NCI-H1436 (cell line): Measurements from ENCODE around the gene AP2M1.
"Not testable (repeated sequence)": the region's sequence is repeated elsewhere in the genome, so short reads cannot be mapped to it uniquely, and the experiment has no call there.

Source experiments
- DNase-seq: peaks from one replicate; lab custom pipeline; 2025; lab: John Stamatoyannopoulos, UW

Gene AP2M1

GRCh38 chr3:184174646-184175492 lies at the start of gene AP2M1:
AP2M1 (plus strand) TSS chr3:184174855; CDS start chr3:184176994, 2,139 bp downstream.
- peak; percentile 99 for DNase-seq

DNA sequence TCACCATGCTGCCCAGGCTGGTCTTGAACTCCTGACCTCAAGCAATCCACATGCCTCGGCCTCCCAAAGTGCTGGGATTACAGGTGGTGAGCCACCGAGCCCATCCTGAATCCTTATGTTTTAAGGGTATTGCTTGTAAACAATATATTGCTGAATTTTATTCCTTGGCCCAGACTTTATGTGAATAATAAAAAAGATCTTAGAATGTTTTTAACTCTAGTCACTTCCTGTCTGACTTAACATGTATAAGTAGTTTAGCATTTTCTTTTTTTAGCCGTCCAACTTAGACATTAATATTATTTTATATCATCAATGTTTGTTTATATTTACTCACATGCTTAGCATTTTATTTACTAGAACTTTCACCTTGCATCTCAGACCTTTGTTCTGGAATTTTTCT lies 48.6 kb upstream of the AP2M1 start:
- DNase-seq = no peak

GRCh38 chr3:184129012-184129411 lies 45.6 kb upstream of the AP2M1 start:
- DNase-seq = no peak

GRCh38 chr3:184132945-184133344 lies 41.7 kb upstream of the AP2M1 start:
- DNase-seq = no peak

DNA sequence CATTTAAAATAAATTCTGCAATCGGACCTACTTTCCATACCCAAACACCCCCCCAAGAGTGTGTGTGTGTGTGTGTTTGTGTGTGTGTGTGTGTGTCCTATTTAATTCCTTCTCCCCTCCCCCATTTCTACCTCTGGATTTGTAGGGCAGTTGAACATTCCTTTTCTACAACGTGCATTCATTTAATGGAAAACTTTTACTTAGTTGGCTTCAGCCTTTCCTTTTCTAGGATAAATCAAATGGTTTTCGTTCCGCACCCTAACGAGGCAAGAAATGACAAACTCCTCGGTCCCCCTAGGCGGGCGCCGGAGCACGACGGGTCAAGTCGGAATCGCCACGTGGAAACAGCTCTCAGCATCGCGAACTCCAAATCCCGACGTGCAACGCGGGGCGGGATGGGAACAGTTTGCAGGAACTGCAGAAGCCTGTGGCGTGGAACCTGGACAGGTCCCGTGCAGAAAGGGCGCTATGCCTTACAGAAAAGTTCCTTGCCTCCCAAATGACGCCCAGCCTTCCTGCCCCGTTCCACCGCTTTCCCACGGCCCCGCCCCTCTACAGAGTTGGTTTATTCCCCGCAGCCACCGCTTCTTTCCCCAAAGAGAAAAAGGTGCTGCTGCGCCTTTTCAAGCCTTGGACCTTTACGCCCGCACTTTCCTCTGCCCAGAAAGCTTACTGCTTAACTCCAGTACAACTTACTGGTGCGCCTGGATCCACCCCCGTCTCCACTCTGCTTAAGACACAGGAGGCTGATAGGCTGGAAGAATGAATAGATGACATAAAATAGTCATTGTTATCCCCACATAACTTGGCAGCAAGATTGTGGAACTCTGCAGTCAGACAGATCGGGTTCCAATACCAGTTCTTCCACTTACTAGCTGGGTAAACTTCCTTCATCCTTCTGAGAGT lies 40.6 kb upstream of the AP2M1 start:
- DNase-seq = peak; percentile 69

GRCh38 chr3:184134746-184135148 lies 39.9 kb upstream of the AP2M1 start:
- no peak for DNase-seq

GRCh38 chr3:184135149-184135910 lies 39.3 kb upstream of the AP2M1 start, which contains the start of gene EIF2B5:
EIF2B5 (plus strand) TSS chr3:184135358; CDS start chr3:184135386, 28 bp downstream.
- peak; percentile 95 for DNase-seq

DNA sequence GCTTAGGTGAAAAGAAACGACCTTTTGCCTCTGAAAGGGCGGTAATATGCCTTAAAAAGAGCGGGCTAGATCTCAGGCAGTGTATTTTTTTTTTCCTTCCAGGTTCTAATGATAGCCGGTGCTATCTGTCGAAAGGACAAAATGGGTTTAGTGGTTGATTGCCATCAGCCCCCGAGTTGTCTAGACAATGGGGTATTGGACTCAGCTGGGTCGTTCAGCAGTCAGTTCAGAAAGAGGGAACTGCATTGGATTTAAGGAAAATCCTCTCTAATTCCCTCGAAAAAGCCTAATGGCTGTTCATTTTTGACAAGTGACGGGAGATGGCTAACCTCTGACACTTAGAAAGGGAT lies 38.8 kb upstream of the AP2M1 start:
- DNase-seq = no peak

- DNase-seq = no peak
These were observed 34.2 kb upstream of the AP2M1 start for GRCh38 chr3:184140436-184140835.

- no peak for DNase-seq
These were observed 32.5 kb upstream of the AP2M1 start for GRCh38 chr3:184142199-184142598.

DNA sequence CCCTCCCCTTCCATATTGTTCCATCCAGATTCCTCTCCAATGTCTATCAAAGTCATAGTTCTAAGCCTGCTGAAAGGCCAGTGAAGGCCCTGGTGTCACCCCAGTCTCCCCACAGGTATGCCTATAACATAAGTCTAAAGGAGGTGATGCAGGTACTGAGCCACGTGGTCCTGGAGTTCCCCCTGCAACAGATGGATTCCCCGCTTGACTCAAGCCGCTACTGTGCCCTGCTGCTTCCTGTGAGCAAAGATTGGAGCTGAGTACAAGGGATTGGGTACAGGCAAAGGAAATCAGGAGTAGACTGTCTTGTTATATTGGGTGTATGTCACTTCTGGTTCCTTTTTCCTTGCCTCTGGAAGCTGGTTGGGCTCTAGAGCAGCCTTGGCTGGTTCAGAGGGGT lies 31.3 kb upstream of the AP2M1 start:
- DNase-seq = no peak

DNA sequence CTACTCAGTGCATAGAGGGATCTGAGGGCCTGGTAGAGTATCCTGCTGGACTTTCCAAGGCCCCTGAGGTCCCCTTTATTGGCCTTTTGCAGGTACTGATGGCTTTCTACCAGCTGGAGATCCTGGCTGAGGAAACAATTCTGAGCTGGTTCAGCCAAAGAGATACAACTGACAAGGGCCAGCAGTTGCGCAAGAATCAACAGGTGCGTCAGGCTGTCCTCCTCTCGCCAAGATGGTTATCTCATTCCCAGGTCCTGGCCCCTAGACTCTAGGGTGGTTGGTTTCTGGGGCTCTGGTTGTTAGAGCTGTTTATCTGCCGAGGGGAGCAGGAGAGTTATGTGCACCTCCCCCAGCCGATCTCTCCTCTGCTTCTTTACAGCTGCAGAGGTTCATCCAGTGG lies 30.1 kb upstream of the AP2M1 start:
- no peak for DNase-seq

DNA sequence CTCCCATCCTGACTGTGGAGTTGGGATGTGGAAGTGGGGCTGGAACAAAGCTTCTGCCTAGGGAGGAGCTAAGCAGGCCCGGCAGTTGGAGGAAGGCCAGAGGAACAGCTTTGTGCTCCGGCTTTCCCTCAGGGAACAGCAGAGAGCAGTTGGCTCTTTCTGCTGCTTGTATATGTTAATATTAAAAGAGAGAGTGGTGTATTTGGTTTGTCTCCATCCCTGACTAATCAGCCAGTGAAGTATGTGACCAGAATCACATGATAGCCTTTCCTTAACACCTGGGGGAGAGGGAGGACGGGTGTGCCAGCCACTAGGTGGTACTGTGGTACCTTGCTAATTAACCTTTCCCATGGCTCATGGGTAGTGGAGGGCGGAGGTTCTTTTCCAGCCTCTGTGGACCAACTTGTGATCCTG lies 29.5 kb upstream of the AP2M1 start:
- DNase-seq = peak; percentile 35

DNA sequence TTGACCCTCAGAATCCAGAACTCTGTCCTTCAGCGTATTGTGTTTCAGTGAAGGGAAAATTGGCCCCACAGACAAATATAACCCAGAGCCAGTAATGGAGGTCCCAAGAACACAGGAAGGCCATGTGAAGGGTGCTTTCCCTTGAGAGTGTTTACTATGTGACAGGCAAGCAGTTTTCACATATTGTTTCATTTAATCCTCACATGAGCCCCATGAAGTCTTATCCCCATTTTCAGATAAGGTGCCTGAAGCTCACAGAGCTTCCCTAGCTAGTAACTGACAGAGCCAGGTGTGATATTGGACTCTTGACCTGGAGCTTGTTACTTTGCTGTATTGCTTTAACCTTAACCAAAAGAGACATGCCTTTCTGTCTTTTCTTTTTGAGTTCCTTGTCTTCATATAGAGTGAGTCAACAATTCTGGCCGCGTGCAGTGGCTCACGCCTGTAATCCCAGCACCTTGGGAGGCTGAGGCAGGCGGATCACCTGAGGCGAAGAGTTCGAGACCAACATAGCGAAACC lies 28.8 kb upstream of the AP2M1 start:
- no peak for DNase-seq

DNA sequence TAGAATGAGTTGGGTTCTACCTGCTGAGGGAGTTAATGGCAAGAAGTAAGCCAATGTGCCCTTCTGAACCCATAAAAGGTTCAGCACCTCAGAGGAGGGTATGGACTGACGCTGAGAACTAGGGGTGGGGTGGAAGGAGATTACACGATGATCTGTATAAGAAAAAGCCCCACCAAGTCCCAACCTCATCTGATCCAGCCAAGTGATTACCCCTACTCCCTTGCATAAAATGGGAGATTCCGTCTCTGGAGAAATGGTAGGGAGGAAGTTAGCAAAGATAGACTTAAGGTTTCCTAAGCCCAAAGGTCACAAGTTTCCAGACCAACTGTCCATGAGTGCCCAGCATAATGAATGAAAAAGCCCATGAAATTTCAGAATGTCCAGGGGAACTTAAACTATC lies 26.6 kb upstream of the AP2M1 start:
- DNase-seq = no peak

- DNase-seq = no peak
These were observed 25.5 kb upstream of the AP2M1 start for GRCh38 chr3:184149123-184149522.

DNA sequence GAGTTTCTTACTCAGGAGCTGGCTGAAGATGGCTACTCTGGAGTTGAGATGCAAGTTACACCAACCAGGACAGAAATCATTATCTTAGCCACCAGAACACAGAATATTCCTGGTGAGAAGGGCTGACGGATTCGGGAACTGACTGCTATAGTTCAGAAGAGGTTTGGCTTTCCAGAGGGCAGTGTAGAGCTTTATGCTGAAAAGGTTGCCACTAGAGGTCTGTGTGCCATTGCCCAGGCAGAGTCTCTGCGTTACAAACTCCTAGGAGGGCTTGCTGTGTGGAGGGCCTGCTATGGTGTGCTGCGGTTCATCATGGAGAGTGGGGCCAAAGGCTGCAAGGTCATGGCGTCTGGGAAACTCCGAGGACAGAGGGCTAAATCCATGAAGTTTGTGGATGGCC lies 24.9 kb upstream of the AP2M1 start:
- DNase-seq = not testable (repeated sequence)

DNA sequence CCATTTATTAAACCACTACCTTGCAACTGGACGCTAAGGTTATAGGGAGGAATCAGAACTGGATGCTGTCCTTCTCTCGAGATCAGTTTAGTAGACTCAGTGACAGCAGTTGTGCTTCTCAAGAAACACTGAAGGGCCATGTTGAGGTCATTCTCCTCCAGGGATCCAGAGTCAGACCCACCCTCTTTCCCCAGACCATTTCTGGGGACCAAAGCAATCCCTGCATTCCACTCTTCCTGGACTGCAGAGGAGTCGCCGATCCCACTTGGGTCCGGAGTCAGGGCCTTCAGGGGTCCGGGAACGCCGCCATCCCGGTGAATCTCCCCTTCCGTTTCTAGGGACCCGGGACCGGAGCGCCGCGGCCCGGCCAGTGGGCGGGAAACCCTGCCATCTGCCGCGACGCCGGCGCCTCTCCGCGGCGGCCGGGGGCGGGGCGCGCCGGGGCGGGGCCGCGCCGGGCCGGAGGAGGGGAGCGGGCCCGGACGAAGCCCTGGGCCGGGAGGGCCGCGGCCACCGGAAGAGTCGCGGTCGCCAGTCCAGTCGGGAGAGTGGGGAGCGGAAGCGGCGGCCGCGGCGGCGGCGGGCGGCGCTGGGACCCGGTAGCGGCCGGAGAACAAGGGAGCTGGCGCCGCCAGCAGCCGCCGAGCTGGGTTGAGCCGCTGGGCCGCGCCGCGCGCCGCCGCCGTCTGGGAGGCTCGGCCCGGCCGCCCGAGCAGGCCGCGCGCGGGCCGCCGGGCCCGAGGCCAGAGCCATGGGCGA lies 19.6 kb upstream of the AP2M1 start, which contains the start of gene DVL3:
TSS of gene DVL3 (plus strand) at position 493 of the 759 bp plus-strand sequence. CDS start at position 752, 259 bp downstream.
- DNase-seq = peak; percentile 48

GRCh38 chr3:184155644-184156521 lies 18.8 kb upstream of the AP2M1 start:
- no peak for DNase-seq

DNA sequence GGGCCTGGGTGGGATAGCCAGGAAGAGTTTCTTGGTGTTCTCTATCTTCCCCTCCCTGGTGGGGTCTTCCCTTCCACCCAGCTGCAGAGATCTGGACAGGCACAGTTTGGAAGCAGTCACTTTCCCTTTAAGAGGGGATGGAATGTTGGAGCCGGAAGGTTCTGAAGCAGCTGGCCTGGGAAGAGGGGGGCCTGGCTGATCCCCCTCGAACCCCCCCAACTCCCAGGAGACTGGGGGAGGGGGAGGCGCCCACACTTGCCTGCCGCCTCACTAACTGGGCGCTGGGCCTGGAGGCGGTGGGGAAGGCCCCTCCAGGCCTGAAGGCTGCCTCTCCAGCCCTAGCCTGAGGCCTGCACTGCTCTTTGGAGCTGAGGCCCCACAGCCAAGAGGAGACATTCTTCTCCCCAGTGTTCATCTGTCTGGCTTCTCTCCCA lies 18.1 kb upstream of the AP2M1 start:
- peak; percentile 37 for DNase-seq
